Ascending aorta (tissue), 2 donors: Measurements from ENCODE around the gene GABBR2. TPM values are rescaled to one million over a fixed set of nuclear protein-coding genes. Genes with fewer than 3 reads are reported as not detected.

Experiments
- DNase-seq, 2 donors: peaks; one replicate each; pipeline ENCODE4 v3.0.0-alpha.2; 2019; ENCODE audit warnings: low spot score in 2 of 2
- H3K27ac ChIP-seq, 2 donors: fragments of 200-600 bp; sonication (generic); one replicate each; pipeline ENCODE4 v1.5.1; 2016 to 2017; ENCODE audit warnings: mild to moderate bottlenecking in 1 of 2
- H3K27me3 ChIP-seq: fragments of 200-600 bp; sonication (generic); one replicate; pipeline ENCODE4 v1.5.1; 2017
- H3K36me3 ChIP-seq, 2 donors: fragments of 200-600 bp; sonication (generic); one replicate each; pipeline ENCODE4 v1.5.1; 2016
- H3K4me1 ChIP-seq, 2 donors: fragments of 200-600 bp; sonication (generic); one replicate each; pipeline ENCODE4 v1.5.1; 2016 to 2017; ENCODE audit warnings: mild to moderate bottlenecking in 1 of 2
- H3K4me3 ChIP-seq, 2 donors: fragments of 200-600 bp; sonication (generic); one replicate each; pipeline ENCODE4 v1.5.1; 2016 to 2017; ENCODE audit warnings: mild to moderate bottlenecking in 1 of 2
- H3K9me3 ChIP-seq, 2 donors: fragments of 200-600 bp; sonication (generic); one replicate each; pipeline ENCODE4 v1.5.1; 2016
- CTCF ChIP-seq, 3 experiments: fragments of 200-600 bp in 2 of 3; fragments of 450-650 bp in 1 of 3; sonication (generic) in 2 of 3; IDR thresholded peaks; one replicate each; pipeline ENCODE4 v1.5.1; 2016 to 2019; ENCODE audit warnings: antibody characterized with exemption in 3 of 3, mild to moderate bottlenecking in 1 of 3, moderate library complexity in 1 of 3
- intact Hi-C: fragments of 100-400 bp; cut with DNase I; formaldehyde crosslinking; loops from one replicate; pipeline ENCODE4 v1.15.1; 2023
- total RNA-seq: library from RNA; depleted of rRNA; stranded (reverse); fragments of >200 nt; gene quantifications from one replicate; pipeline ENCODE4 v1.1.0, GENCODE V29; 2016

Gene GABBR2
- total RNA-seq, 1 donor from 2014 or later, result not detected

GRCh38 chr9:98719055-98719454 is 10.3 kb upstream of the GABBR2 start:
- H3K27me3 ChIP-seq, result no peaks in the 10 kb centered on the region
- DNase-seq, result no peak
- H3K27ac ChIP-seq, result no peak overlapping the region
- no peak overlapping the region for H3K4me3 ChIP-seq
- intact Hi-C loops, result no loop called here
- TF ChIP-seq CTCF (IDR thresholded peaks at IDR 0.05), result no peak
- no peaks in the 10 kb centered on the region for H3K36me3 ChIP-seq
- no peaks in the 10 kb centered on the region for H3K9me3 ChIP-seq
- H3K4me1 ChIP-seq, result no peaks in the 10 kb centered on the region

GRCh38 chr9:98714833-98715232 is 6.1 kb upstream of the GABBR2 start:
- intact Hi-C loops, result no loop called here
- no peak for TF ChIP-seq CTCF (IDR thresholded peaks at IDR 0.05)
- Histone ChIP-seq H3K4me3 (no peak overlapping the region), H3K27ac (no peak overlapping the region), H3K4me1 (no peaks in the 10 kb centered on the region), H3K9me3 (no peaks in the 10 kb centered on the region), H3K27me3 (no peaks in the 10 kb centered on the region), H3K36me3 (no peaks in the 10 kb centered on the region)
- DNase-seq, result no peak

- no peak overlapping the region for H3K4me3 ChIP-seq
- H3K27ac ChIP-seq, result no peak overlapping the region
- H3K9me3 ChIP-seq, result no peaks in the 10 kb centered on the region
- intact Hi-C loops, result no loop called here
- no peaks in the 10 kb centered on the region for H3K36me3 ChIP-seq
- peaks cover 4% of the 10 kb centered on the region for H3K27me3 ChIP-seq
- no peak for DNase-seq
- no peak for TF ChIP-seq CTCF (IDR thresholded peaks at IDR 0.05)
- no peaks in the 10 kb centered on the region for H3K4me1 ChIP-seq
These were observed 4.3 kb upstream of the GABBR2 start for GRCh38 chr9:98712987-98713386.

- intact Hi-C loops, result no loop called here
These were observed 1.5 kb upstream of the GABBR2 start for GRCh38 chr9:98709968-98710965.

More at GRCh38 chr9:98709968-98710965, 1.5 kb upstream of the GABBR2 start:
- H3K27ac ChIP-seq, result no peak overlapping the region
- H3K9me3 ChIP-seq, result no peaks in the 10 kb centered on the region
- H3K4me1 ChIP-seq, result no peaks in the 10 kb centered on the region
- H3K36me3 ChIP-seq, result no peaks in the 10 kb centered on the region
- no peak for DNase-seq
- no peak overlapping the region for H3K4me3 ChIP-seq
- no peak for TF ChIP-seq CTCF (IDR thresholded peaks at IDR 0.05)
- peaks cover 4% of the 10 kb centered on the region for H3K27me3 ChIP-seq
